Measurements from ENCODE around the gene PRPF40A.

PRPF40A gene

DNA sequence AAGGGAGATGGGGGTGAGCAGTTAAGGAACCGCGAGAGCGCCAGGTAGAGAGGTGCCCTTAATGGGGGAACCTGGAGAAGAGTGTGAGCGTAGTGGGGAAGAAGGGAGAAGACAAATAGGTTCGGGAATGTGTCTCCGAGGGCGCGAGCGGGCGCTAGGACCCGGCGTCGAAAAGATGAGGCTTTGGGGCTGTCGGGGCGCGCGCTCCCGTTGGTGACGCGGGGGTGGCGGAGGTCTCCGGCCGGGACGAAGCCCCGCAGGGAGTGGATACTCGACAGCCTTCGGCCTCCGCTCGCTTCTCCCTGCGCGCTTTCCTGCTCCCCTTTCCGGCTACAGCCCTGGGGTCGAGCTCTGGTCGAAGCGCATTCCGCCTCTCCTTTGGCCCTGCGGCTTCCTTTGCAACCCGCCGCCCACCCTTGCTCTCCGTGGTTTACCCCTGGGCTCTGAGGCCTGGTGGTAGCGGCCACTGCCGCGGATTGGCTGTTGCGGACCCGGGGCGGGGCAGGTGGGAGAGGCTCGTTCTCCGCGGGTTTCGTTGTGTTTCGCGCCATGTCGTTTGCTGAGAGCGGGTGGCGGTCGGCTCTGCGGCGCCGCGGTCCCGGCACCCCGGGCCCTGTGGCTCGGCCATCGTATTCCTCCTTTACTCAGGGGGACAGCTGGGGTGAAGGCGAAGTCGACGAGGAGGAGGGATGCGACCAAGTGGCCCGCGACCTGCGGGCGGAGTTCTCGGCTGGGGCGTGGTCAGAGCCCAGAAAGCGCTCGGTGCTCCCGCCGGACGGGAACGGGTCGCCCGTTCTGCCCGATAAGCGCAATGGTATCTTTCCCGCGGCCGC lies 1.0 kb upstream of the PRPF40A start, which contains the start of gene ARL6IP6:
ARL6IP6 (plus strand) TSS at position 545 of the 833 bp plus-strand sequence; CDS start at position 550, 5 bp downstream.
- H3K4me3 ChIP-seq (ENCODE audit: insufficient read depth, low read depth, low read length) = peak within 1 kb of the TSS; percentile 91

DNA sequence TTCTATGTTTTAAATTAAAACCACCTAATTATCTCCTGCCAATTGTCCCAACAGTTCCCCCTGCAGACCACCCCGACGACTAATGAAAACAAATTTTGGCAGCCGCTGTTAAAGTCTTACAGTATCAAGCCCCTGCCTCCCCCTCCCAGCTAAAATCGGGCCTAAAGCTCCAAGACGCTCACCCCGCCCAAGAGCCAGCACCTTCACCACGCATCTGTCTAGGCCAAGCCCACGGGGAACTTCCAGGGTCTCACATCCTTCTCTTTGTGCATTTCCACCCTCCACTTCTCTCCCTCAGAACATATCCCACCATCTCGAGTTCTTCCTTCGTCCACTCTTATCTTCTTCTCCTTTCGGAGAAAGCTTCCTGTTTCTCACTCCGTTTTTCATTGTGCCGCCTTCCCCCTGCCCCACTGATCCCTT lies 445 bp downstream of the PRPF40A start:
- 0% methylated on average over 13 of the region's 13 CpGs for WGBS, 2 experiments
- Histone ChIP-seq H3K27ac (ENCODE audit: insufficient read depth, low read depth, low read length, poor library complexity, severe bottlenecking) (peak overlapping the region; percentile 96), H3K27me3 (ENCODE audit: control insufficient read depth, insufficient read depth, low read length, poor library complexity, severe bottlenecking) (no peaks in the 10 kb centered on the region), H3K4me1 (ENCODE audit: control insufficient read depth, insufficient read depth, low read length) (peaks cover 10% of the 10 kb centered on the region), H3K4me3 (ENCODE audit: insufficient read depth, low read depth, low read length) (peak overlapping the region; percentile 91), H3K36me3 (ENCODE audit: control insufficient read depth, insufficient read depth, low read length) (peaks cover 11% of the 10 kb centered on the region), H3K9me3 (ENCODE audit: control insufficient read depth, low read length) (no peaks in the 10 kb centered on the region)

More for the DNA sequence above, 1.0 kb upstream of the PRPF40A start, which contains the start of gene ARL6IP6:
- WGBS, 2 experiments = 0% methylated on average over 87 of the region's 87 CpGs
- no peaks in the 10 kb centered on the region for H3K9me3 ChIP-seq (ENCODE audit: control insufficient read depth, low read length)
- H3K27me3 ChIP-seq (ENCODE audit: control insufficient read depth, insufficient read depth, low read length, poor library complexity, severe bottlenecking) = no peaks in the 10 kb centered on the region
- peak within 1 kb of the TSS; percentile 96 for H3K27ac ChIP-seq (ENCODE audit: insufficient read depth, low read depth, low read length, poor library complexity, severe bottlenecking)
- H3K36me3 ChIP-seq (ENCODE audit: control insufficient read depth, insufficient read depth, low read length) = peaks cover 5% of the 10 kb centered on the region
- peaks cover 10% of the 10 kb centered on the region for H3K4me1 ChIP-seq (ENCODE audit: control insufficient read depth, insufficient read depth, low read length)

DNA sequence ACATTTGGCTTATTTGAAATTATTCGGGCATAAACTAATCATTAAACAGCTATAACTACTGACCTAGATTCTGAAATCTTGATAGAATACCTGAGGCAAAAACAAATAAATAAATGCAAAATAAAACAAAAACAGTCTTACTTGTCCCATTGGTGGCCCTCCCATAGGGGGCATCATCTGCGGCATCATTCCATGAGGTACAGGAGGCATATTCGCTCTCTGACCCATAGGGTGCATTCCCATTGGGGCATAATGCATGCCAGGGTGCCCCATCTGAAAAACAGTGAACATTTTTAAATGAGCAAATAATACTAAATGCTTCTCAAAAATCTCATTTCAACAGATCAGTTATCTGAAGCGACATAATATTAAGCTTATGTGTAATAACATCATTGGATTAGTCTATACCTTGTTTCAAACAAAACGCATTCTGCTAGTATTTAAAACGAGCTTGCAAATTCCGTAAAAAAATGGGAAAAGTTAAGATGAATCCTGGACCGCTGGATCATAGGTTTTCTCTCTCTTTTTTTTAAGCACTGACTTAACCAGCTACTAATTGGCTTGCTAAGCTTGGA lies 1.3 kb downstream of the PRPF40A start:
- Histone ChIP-seq H3K27ac (ENCODE audit: insufficient read depth, low read depth, low read length, poor library complexity, severe bottlenecking) (no peak overlapping the region), H3K9me3 (ENCODE audit: control insufficient read depth, low read length) (no peaks in the 10 kb centered on the region), H3K36me3 (ENCODE audit: control insufficient read depth, insufficient read depth, low read length) (peaks cover 17% of the 10 kb centered on the region), H3K4me1 (ENCODE audit: control insufficient read depth, insufficient read depth, low read length) (peaks cover 10% of the 10 kb centered on the region), H3K4me3 (ENCODE audit: insufficient read depth, low read depth, low read length) (peak overlapping the region; percentile 91), H3K27me3 (ENCODE audit: control insufficient read depth, insufficient read depth, low read length, poor library complexity, severe bottlenecking) (no peaks in the 10 kb centered on the region)
- 7 to 15% methylated on average over 6 to 7 of the region's 8 CpGs for WGBS, 2 experiments

DNA sequence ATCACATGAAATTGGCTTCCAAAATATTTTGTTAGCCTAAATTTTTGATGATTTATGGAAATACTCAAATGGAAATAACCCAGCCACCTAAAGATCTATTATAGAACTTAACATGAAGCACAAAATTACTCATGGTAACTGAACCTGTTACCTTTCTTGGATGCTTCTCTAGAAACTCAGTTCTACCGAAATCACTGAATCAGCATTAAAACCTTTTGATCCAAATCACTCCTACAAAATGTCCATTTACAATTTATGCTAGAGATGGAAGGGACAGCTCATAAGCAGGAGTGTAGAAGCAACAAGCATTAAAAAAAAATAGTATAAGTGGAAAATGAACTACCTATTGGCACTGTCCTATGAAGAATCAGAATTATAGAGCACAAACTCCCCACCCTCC lies 2.1 kb downstream of the PRPF40A start:
- no peak overlapping the region for H3K4me3 ChIP-seq (ENCODE audit: insufficient read depth, low read depth, low read length)
- H3K27me3 ChIP-seq (ENCODE audit: control insufficient read depth, insufficient read depth, low read length, poor library complexity, severe bottlenecking) = no peaks in the 10 kb centered on the region
- 100% methylated on average over 1 of the region's 1 CpG for WGBS, 2 experiments
- no peak overlapping the region for H3K27ac ChIP-seq (ENCODE audit: insufficient read depth, low read depth, low read length, poor library complexity, severe bottlenecking)
- H3K9me3 ChIP-seq (ENCODE audit: control insufficient read depth, low read length) = no peaks in the 10 kb centered on the region
- H3K36me3 ChIP-seq (ENCODE audit: control insufficient read depth, insufficient read depth, low read length) = peaks cover 25% of the 10 kb centered on the region
- peaks cover 4% of the 10 kb centered on the region for H3K4me1 ChIP-seq (ENCODE audit: control insufficient read depth, insufficient read depth, low read length)

DNA sequence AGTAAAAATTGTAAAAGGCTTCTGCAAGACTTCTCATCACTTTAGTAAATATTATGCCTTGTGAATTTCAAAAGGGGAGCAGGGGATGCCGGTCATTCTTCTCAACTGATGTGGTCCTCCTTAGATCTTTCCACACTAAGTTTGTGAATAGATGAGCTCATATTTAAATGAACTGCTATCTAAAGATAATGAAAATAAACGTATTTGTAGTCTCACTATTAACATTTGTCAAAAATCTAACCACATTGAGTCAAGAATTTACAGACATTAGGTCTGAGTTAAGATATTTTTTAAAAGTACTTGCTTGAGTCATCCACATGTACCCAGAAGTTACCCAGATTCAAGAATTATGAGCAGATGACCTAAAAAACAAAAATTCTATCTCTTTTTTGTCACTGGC lies 6.5 kb downstream of the PRPF40A start:
- no peak overlapping the region for H3K4me3 ChIP-seq (ENCODE audit: insufficient read depth, low read depth, low read length)
- H3K27ac ChIP-seq (ENCODE audit: insufficient read depth, low read depth, low read length, poor library complexity, severe bottlenecking) = no peak overlapping the region
- H3K9me3 ChIP-seq (ENCODE audit: control insufficient read depth, low read length) = no peaks in the 10 kb centered on the region
- no peaks in the 10 kb centered on the region for H3K4me1 ChIP-seq (ENCODE audit: control insufficient read depth, insufficient read depth, low read length)
- WGBS, 2 experiments = 97 to 100% methylated on average over 1 to 2 of the region's 2 CpGs
- H3K36me3 ChIP-seq (ENCODE audit: control insufficient read depth, insufficient read depth, low read length) = peaks cover 41% of the 10 kb centered on the region
- H3K27me3 ChIP-seq (ENCODE audit: control insufficient read depth, insufficient read depth, low read length, poor library complexity, severe bottlenecking) = no peaks in the 10 kb centered on the region

DNA sequence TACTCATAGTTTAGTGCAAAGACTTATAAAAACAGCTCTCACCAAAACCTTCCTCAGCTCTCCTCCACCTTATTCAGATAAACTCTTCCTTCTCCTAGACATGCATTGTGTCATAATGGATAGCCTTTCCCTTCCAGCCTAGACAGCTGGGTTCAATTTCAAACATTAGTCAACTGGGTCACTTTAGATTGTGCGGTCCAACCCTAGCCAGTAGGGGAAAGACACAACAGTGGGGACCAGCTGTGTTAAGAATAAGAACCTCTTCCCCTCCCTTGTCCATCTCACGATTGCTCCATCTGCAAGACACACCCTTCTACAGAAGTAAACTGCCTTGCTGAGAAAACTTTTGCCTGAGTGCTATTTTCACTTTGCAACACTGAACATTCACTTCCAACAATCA lies 8.5 kb downstream of the PRPF40A start:
- Histone ChIP-seq H3K4me3 (ENCODE audit: insufficient read depth, low read depth, low read length) (no peak overlapping the region), H3K27me3 (ENCODE audit: control insufficient read depth, insufficient read depth, low read length, poor library complexity, severe bottlenecking) (no peaks in the 10 kb centered on the region), H3K9me3 (ENCODE audit: control insufficient read depth, low read length) (no peaks in the 10 kb centered on the region), H3K36me3 (ENCODE audit: control insufficient read depth, insufficient read depth, low read length) (peaks cover 46% of the 10 kb centered on the region), H3K4me1 (ENCODE audit: control insufficient read depth, insufficient read depth, low read length) (no peaks in the 10 kb centered on the region), H3K27ac (ENCODE audit: insufficient read depth, low read depth, low read length, poor library complexity, severe bottlenecking) (no peak overlapping the region)
- WGBS, 2 experiments = 97% methylated on average over 2 of the region's 2 CpGs

DNA sequence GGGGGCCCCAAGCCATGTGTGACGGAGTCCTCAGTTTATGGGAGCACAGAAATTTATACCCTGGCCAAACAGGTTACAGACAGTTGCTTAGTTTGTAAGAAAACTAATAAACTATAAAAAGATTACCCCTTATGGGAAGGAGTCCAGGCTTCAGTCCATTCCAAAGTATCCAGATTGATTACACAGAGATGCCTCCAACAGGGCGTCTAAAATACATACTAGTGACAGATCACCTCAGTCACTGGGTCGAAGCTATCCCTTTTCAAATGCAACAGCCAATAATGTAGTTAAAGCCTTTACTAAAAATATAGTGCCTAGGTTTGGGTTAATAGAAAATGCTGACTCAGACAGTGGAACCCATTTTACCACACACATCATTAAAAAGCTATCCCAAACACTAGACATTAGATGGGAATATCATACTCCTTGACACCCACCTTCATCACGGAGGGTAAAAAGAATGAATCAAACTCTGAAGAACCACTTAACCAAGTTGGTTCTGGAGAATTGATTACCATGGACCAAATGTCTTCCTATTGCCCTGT lies 10.7 kb downstream of the PRPF40A start:
- H3K27me3 ChIP-seq (ENCODE audit: control insufficient read depth, insufficient read depth, low read length, poor library complexity, severe bottlenecking) = no peaks in the 10 kb centered on the region
- H3K27ac ChIP-seq (ENCODE audit: insufficient read depth, low read depth, low read length, poor library complexity, severe bottlenecking) = no peak overlapping the region
- H3K36me3 ChIP-seq (ENCODE audit: control insufficient read depth, insufficient read depth, low read length) = peaks cover 52% of the 10 kb centered on the region
- 92 to 96% methylated on average over 4 of the region's 4 CpGs for WGBS, 2 experiments
- H3K4me3 ChIP-seq (ENCODE audit: insufficient read depth, low read depth, low read length) = no peak overlapping the region
- H3K4me1 ChIP-seq (ENCODE audit: control insufficient read depth, insufficient read depth, low read length) = no peaks in the 10 kb centered on the region
- no peaks in the 10 kb centered on the region for H3K9me3 ChIP-seq (ENCODE audit: control insufficient read depth, low read length)

DNA sequence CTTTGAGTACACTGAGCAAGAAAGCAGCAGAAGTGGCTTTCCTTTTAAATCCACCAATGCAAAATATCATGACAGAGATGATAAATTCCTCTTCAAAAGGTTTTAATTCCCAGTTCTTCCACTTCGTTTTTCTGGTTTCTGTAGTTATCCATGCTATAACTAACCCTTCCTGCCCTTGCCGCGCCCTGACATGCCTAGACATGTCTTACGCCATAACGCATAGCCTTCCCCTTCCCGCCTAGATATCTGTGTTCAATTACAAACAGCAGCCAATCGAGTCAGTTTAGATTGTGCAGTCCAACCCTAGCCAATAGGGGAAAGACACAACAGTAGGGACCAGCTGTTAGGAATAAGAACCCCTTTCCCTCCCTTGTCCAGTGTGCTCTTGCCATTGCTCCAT lies 16.1 kb downstream of the PRPF40A start:
- H3K27ac ChIP-seq (ENCODE audit: insufficient read depth, low read depth, low read length, poor library complexity, severe bottlenecking) = no peak overlapping the region
- peaks cover 30% of the 10 kb centered on the region for H3K36me3 ChIP-seq (ENCODE audit: control insufficient read depth, insufficient read depth, low read length)
- H3K9me3 ChIP-seq (ENCODE audit: control insufficient read depth, low read length) = no peaks in the 10 kb centered on the region
- no peaks in the 10 kb centered on the region for H3K27me3 ChIP-seq (ENCODE audit: control insufficient read depth, insufficient read depth, low read length, poor library complexity, severe bottlenecking)
- 94 to 97% methylated on average over 7 of the region's 7 CpGs for WGBS, 2 experiments
- H3K4me1 ChIP-seq (ENCODE audit: control insufficient read depth, insufficient read depth, low read length) = no peaks in the 10 kb centered on the region
- no peak overlapping the region for H3K4me3 ChIP-seq (ENCODE audit: insufficient read depth, low read depth, low read length)

DNA sequence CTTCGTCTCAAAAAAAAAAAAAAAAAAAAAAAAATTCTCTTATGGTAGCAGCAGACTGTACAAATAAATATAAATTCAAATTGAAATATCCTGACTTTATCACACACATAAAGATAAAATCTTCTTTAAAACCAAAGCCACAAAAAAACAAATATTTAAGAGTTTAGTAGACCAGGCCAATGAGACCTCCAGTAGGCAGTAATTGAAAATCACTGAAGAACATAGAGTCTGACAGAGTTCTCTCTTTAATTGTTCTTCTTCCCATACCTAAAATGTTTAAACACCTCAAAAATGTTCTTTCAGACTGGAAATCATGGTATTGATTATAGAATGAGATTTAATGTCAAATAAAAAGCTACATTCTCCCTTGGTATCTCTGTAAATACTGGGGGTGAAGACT lies 20.8 kb downstream of the PRPF40A start:
- H3K4me3 ChIP-seq (ENCODE audit: insufficient read depth, low read depth, low read length) = no peak overlapping the region
- H3K27me3 ChIP-seq (ENCODE audit: control insufficient read depth, insufficient read depth, low read length, poor library complexity, severe bottlenecking) = no peaks in the 10 kb centered on the region
- no peaks in the 10 kb centered on the region for H3K4me1 ChIP-seq (ENCODE audit: control insufficient read depth, insufficient read depth, low read length)
- WGBS, 2 experiments = no CpG with 5 or more reads among the region's 1 CpG
- H3K9me3 ChIP-seq (ENCODE audit: control insufficient read depth, low read length) = no peaks in the 10 kb centered on the region
- H3K27ac ChIP-seq (ENCODE audit: insufficient read depth, low read depth, low read length, poor library complexity, severe bottlenecking) = no peak overlapping the region
- peaks cover 5% of the 10 kb centered on the region for H3K36me3 ChIP-seq (ENCODE audit: control insufficient read depth, insufficient read depth, low read length)

DNA sequence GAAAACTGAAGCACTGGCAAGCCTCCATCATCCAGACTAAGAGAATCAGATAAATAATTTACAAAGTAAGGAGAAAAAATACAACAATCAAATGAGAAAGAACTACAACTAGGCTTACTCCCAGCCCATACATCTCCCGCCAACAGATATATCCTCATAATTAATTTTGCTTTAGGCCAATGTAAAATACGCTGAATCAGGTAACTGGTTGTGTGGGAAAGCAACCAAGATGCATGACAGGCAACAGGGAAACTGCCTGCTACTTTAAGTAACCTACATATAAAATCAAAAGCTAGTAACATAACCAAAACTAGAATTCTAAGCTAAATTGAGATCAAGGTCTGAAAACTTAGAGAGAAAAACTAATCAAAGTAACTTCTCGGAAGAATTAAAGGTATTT lies 21.5 kb downstream of the PRPF40A start:
- Histone ChIP-seq H3K27ac (ENCODE audit: insufficient read depth, low read depth, low read length, poor library complexity, severe bottlenecking) (no peak overlapping the region), H3K4me1 (ENCODE audit: control insufficient read depth, insufficient read depth, low read length) (no peaks in the 10 kb centered on the region), H3K9me3 (ENCODE audit: control insufficient read depth, low read length) (no peaks in the 10 kb centered on the region), H3K4me3 (ENCODE audit: insufficient read depth, low read depth, low read length) (no peak overlapping the region), H3K27me3 (ENCODE audit: control insufficient read depth, insufficient read depth, low read length, poor library complexity, severe bottlenecking) (no peaks in the 10 kb centered on the region), H3K36me3 (ENCODE audit: control insufficient read depth, insufficient read depth, low read length) (no peaks in the 10 kb centered on the region)
- 93 to 100% methylated on average over 3 of the region's 3 CpGs for WGBS, 2 experiments

Data from ectodermal cell (in vitro differentiated cells).